ENCODE measurements around the gene SLC50A1.

GRCh38 chr1:155125946-155126555 lies 9.6 kb upstream of the SLC50A1 start:
- TF ChIP-seq EP300 (IDR thresholded peaks at IDR 0.05; ENCODE audit: borderline replicate concordance) (no peak), TCF12 (IDR thresholded peaks at IDR 0.05; ENCODE audit: low read depth) (no peak), FOXM1 (IDR thresholded peaks at IDR 0.05; ENCODE audit: borderline replicate concordance, low read depth) (no peak), TEAD4 (IDR thresholded peaks at IDR 0.05) (no peak), TAF1 (IDR thresholded peaks at IDR 0.05; ENCODE audit: low read depth) (no peak), MAX (IDR thresholded peaks at IDR 0.05) (no peak), ZBTB7A (IDR thresholded peaks at IDR 0.05; ENCODE audit: low read depth) (no peak), RAD21 (IDR thresholded peaks at IDR 0.05; ENCODE audit: low read depth) (no peak), CREB1 (IDR thresholded peaks at IDR 0.05; ENCODE audit: low read depth) (no peak), NFIC (IDR thresholded peaks at IDR 0.05) (no peak)
